B cell (primary cell): ENCODE results near the gene C1orf198. TPM values are rescaled to one million over a fixed set of nuclear protein-coding genes. Genes with fewer than 3 reads are reported as not detected.

Experiments used
- ATAC-seq: fragments of 200-7000 bp; cut with Tn5 transposase; one replicate; pipeline ENCODE4 v1.10.0; 2021; ENCODE audit warnings: low read depth, mild to moderate bottlenecking, moderate number of reproducible peaks, moderate library complexity
- CTCF ChIA-PET: fragments of 350-600 bp; sonication (Branson Sonifier 250); formaldehyde crosslinking; loops from one replicate; lab custom pipeline; 2021; ENCODE audit warnings: antibody characterized with exemption, inconsistent platforms; lab: Charles Lee
- POLR2A ChIA-PET: fragments of 350-600 bp; sonication (Branson Sonifier 250); formaldehyde crosslinking; loops from one replicate; lab custom pipeline; 2021; ENCODE audit warnings: antibody characterized with exemption; lab: Charles Lee
- DNase-seq: peaks from one replicate; pipeline ENCODE4 v3.0.0; 2013
- H2AFZ ChIP-seq: 2 replicates; pipeline ENCODE4 v1.6.1; 2012; ENCODE audit warnings: mild to moderate bottlenecking, low read depth, low read length; ENCODE audit not compliant: insufficient read depth, poor library complexity, severe bottlenecking
- H3K27ac ChIP-seq, 2 donors: 1 replicate in 1 of 2; 2 replicates in 1 of 2; pipeline ENCODE4 v1.5.1; 2012 to 2013; ENCODE audit warnings: low read length in 2 of 2, mild to moderate bottlenecking in 2 of 2, moderate library complexity in 1 of 2
- H3K27me3 ChIP-seq, 4 experiments: fragments of 200-600 bp in 1 of 4; sonication (generic) in 1 of 4; replicated peaks in 1 of 4; 1 replicate in 2 of 4; 2 replicates in 2 of 4; pipeline versions ENCODE4 v1.6.1 to v1.7.0; 2013 to 2016; ENCODE audit warnings: low read length in 3 of 4, mild to moderate bottlenecking in 2 of 4, mixed read lengths in 1 of 4, moderate library complexity in 1 of 4; ENCODE audit not compliant: insufficient read depth in 4 of 4, control insufficient read depth in 3 of 4; ENCODE audit errors: control extremely low read depth in 1 of 4
- H3K36me3 ChIP-seq, 2 experiments: replicated peaks in 1 of 2; 1 replicate in 1 of 2; 2 replicates in 1 of 2; pipeline versions ENCODE4 v1.6.1 to v1.7.1; 2013; ENCODE audit warnings: low read length in 1 of 2; ENCODE audit not compliant: insufficient read depth in 2 of 2, control insufficient read depth in 1 of 2; ENCODE audit errors: control extremely low read depth in 1 of 2, extremely low read depth in 1 of 2
- H3K4me1 ChIP-seq, 2 donors: fragments of 200-600 bp in 1 of 2; sonication (generic) in 1 of 2; 1 replicate in 1 of 2; 2 replicates in 1 of 2; pipeline versions ENCODE4 v1.5.1 to v1.6.1; 2013 to 2017; ENCODE audit warnings: low read length in 2 of 2; ENCODE audit not compliant: control insufficient read depth in 2 of 2, insufficient read depth in 2 of 2
- H3K4me2 ChIP-seq: replicated peaks from 2 replicates; pipeline ENCODE3; 2012; ENCODE audit warnings: mild to moderate bottlenecking, low read depth, low read length; ENCODE audit not compliant: poor library complexity, severe bottlenecking
- H3K4me3 ChIP-seq, 5 experiments: fragments of 200-600 bp in 1 of 5; sonication (generic) in 1 of 5; 1 replicate in 3 of 5; 2 replicates in 2 of 5; pipeline versions ENCODE4 v1.5.1 to v1.7.0; 2011 to 2016; ENCODE audit warnings: low read length in 4 of 5, mild to moderate bottlenecking in 4 of 5, low read depth in 2 of 5, control low read depth in 1 of 5, moderate library complexity in 1 of 5; ENCODE audit not compliant: insufficient read depth in 1 of 5; ENCODE audit errors: control extremely low read depth in 1 of 5, extremely low read depth in 1 of 5
- H3K79me2 ChIP-seq: fragments of 200-600 bp; sonication (generic); one replicate; pipeline ENCODE4 v1.6.0; 2016; ENCODE audit warnings: low read length; ENCODE audit not compliant: control insufficient read depth, insufficient read depth
- H3K9ac ChIP-seq: fragments of 200-600 bp; sonication (generic); 2 replicates; pipeline ENCODE4 v1.6.1; 2017; ENCODE audit warnings: mild to moderate bottlenecking, low read length, moderate library complexity
- H3K9me3 ChIP-seq, 3 donors: one replicate each; pipeline versions ENCODE4 v1.6.1 to v1.7.1; 2013; ENCODE audit warnings: low read length in 2 of 3; ENCODE audit not compliant: control insufficient read depth in 2 of 3, insufficient read depth in 1 of 3; ENCODE audit errors: control extremely low read depth in 1 of 3
- H4K20me1 ChIP-seq: 2 replicates; pipeline ENCODE4 v1.6.0; 2012; ENCODE audit warnings: mild to moderate bottlenecking, low read length; ENCODE audit not compliant: insufficient read depth, control insufficient read depth, poor library complexity, severe bottlenecking
- H3K27ac Mint-ChIP-seq: one replicate; pipeline ENCODE4 v1.8.0; 2021; ENCODE audit warnings: mixed read lengths
- H3K27me3 Mint-ChIP-seq: one replicate; pipeline ENCODE4 v1.8.0; 2021; ENCODE audit warnings: mixed read lengths
- H3K4me1 Mint-ChIP-seq: one replicate; pipeline ENCODE4 v1.8.0; 2021; ENCODE audit warnings: mixed read lengths
- H3K4me3 Mint-ChIP-seq: one replicate; pipeline ENCODE4 v1.8.0; 2021; ENCODE audit warnings: mixed read lengths
- H3K9me3 Mint-ChIP-seq: one replicate; pipeline ENCODE4 v1.8.0; 2022; ENCODE audit warnings: mixed read lengths; ENCODE audit not compliant: insufficient read depth
- CTCF ChIP-seq: fragments of 200-600 bp; IDR thresholded peaks from one replicate; pipeline ENCODE4 v1.8.0; 2022; ENCODE audit warnings: antibody characterized with exemption, mild to moderate bottlenecking
- EZH2 ChIP-seq: IDR thresholded peaks from 2 replicates; pipeline ENCODE4 v1.6.1; 2012; ENCODE audit warnings: borderline replicate concordance, low read depth, mild to moderate bottlenecking, moderate library complexity, low read length; ENCODE audit not compliant: insufficient read depth, poor library complexity, severe bottlenecking
- WGBS: methylation state at CpG from one replicate; pipeline ENCODE4 v1.1.5; 2013; ENCODE audit warnings: missing lambda C conversion rate; ENCODE audit not compliant: insufficient coverage; 5-methylcytosine and 5-hydroxymethylcytosine counted together
- intact Hi-C: fragments of 100-400 bp; cut with micrococcal nuclease; formaldehyde crosslinking; loops from one replicate; pipeline ENCODE4 v1.10.0; 2022
- polyA plus RNA-seq: library from polyadenylated mRNA; depleted of rRNA; stranded (reverse); fragments of >200 nt; gene quantifications from 2 replicates; pipeline ENCODE4 v1.2.3, GENCODE V29; 2012
- total RNA-seq, 2 donors: library from RNA; stranded (reverse); fragments of 120-200 nt in 1 of 2; gene quantifications; 1 replicate in 1 of 2; 2 replicates in 1 of 2; pipeline versions ENCODE4 v1.2.3 to v1.2.4, GENCODE V29; 2013 to 2022

The C1orf198 gene
- total and polyA plus RNA-seq, 2 donors (not counting 1 experiment from before 2014, with no cell fraction given) = 1.0 to 6.6 TPM

DNA sequence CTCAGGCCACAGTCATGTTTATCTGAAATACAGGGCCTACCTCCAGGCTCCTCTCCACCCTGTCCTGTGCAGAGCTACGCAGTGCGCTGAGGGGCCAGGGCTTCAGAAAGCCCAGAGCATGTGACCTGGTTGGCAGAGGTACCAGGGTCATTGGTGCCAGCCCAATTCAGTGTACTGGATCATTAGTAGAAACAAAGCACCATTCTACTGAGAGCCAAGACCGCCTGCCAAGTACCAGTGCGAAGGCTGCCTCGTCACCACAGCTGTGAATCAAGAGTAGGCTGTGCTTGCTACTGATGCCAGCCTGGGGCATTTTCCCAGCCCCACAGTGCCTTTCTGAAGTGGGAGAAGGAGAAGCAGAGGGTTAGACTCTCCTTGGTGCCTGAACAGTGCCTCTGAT is 61.3 kb downstream of the C1orf198 start:
- ChIA-PET CTCF (no interaction called here), POLR2A (no interaction called here)
- H3K9me3 ChIP-seq = peaks cover 0 to 6% (median 0%) of the 10 kb centered on the region in 3 donors
- DNase-seq (no peak), ATAC-seq (no peak)
- no peak overlapping the region for H3K4me2 ChIP-seq
- no peak overlapping the region for H3K4me3 ChIP-seq
- TF ChIP-seq EZH2 (no peak), CTCF (no peak)
- H3K27ac ChIP-seq = no peak overlapping the region
- no peaks in the 10 kb centered on the region for H4K20me1 ChIP-seq
- H3K36me3 ChIP-seq = no peaks in the 10 kb centered on the region
- no peaks in the 10 kb centered on the region for H3K4me1 ChIP-seq
- H2AFZ ChIP-seq = no peak overlapping the region
- Mint-ChIP-seq H3K4me1 (no peaks in the 10 kb centered on the region), H3K9me3 (peaks cover 4% of the 10 kb centered on the region), H3K27me3 (peaks cover 21% of the 10 kb centered on the region), H3K27ac (no peak overlapping the region), H3K4me3 (no peak overlapping the region)
- no peak overlapping the region for H3K9ac ChIP-seq
- 89% methylated on average over 5 of the region's 5 CpGs for WGBS
- intact Hi-C loops = no loop called here
- no peaks in the 10 kb centered on the region for H3K79me2 ChIP-seq
- peaks cover 0 to 3% (median 0%) of the 10 kb centered on the region in 4 experiments for H3K27me3 ChIP-seq

DNA sequence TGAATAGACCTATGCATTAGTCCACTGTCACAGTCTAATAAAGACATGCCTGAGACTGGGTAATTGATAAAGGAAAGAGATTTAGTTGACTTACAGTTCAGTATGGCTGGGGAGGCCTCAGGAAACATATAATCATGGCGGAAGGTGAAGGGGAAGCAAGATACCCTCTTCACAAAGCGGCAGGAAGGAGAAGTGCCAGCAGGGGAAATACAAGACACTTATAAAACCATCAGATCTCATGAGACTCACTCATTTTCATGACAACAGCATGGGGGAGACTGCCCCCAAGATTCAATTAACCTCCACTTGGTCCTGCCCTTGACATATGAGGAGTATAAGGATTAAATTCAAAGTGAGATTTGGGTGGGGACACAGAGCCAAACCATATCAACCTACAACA is 61.8 kb downstream of the C1orf198 start:
- Mint-ChIP-seq H3K9me3 (peaks cover 4% of the 10 kb centered on the region), H3K4me1 (no peaks in the 10 kb centered on the region), H3K27me3 (peaks cover 24% of the 10 kb centered on the region), H3K27ac (no peak overlapping the region), H3K4me3 (no peak overlapping the region)
- no peak overlapping the region for H3K4me2 ChIP-seq
- ChIA-PET POLR2A (no interaction called here), CTCF (no interaction called here)
- H3K9ac ChIP-seq = no peak overlapping the region
- peaks cover 0 to 6% (median 0%) of the 10 kb centered on the region in 3 donors for H3K9me3 ChIP-seq
- no peaks in the 10 kb centered on the region for H3K79me2 ChIP-seq
- no peak for TF ChIP-seq CTCF
- no peak for TF ChIP-seq EZH2
- intact Hi-C loops = no loop called here
- H3K27me3 ChIP-seq = peaks cover 0 to 3% (median 0%) of the 10 kb centered on the region in 4 experiments
- no peak for ATAC-seq
- H3K4me1 ChIP-seq = no peaks in the 10 kb centered on the region
- WGBS = no CpG with 5 or more reads among the region's 2 CpGs
- H3K36me3 ChIP-seq = no peaks in the 10 kb centered on the region
- H3K27ac ChIP-seq = no peak overlapping the region
- no peak overlapping the region for H3K4me3 ChIP-seq
- no peak for DNase-seq
- no peak overlapping the region for H2AFZ ChIP-seq
- H4K20me1 ChIP-seq = no peaks in the 10 kb centered on the region
